Keratinocyte (primary cell): ENCODE data around the gene WTIP. TPM values are rescaled to one million over a fixed set of nuclear protein-coding genes. Genes with fewer than 3 reads are reported as not detected.

Experiments used
- DNase-seq: peaks from one replicate; pipeline ENCODE4 v3.0.0-alpha.2; 2011; ENCODE audit warnings: low read depth, missing footprints, low spot score
- FAIRE-seq: peaks from 2 replicates; lab custom pipeline; 2011; peaks lifted over from hg19 to GRCh38; lab: Jason Lieb, UNC
- H2AFZ ChIP-seq: 2 replicates; pipeline ENCODE4 v1.6.0; 2012; ENCODE audit warnings: low read length, control low read depth, inconsistent platforms; ENCODE audit not compliant: control insufficient read depth
- H3K27ac ChIP-seq: 2 replicates; pipeline ENCODE4 v1.5.1; 2011; ENCODE audit warnings: low read length; ENCODE audit not compliant: control insufficient read depth, insufficient read depth
- H3K27me3 ChIP-seq: 3 replicates; pipeline ENCODE4 v1.6.0; 2011; ENCODE audit warnings: low read length; ENCODE audit not compliant: control insufficient read depth, insufficient read depth; ENCODE audit errors: extremely low read depth
- H3K36me3 ChIP-seq, 2 experiments: 2 replicates in 1 of 2; 3 replicates in 1 of 2; pipeline ENCODE4 v1.5.1; 2011; ENCODE audit warnings: low read length in 2 of 2, mild to moderate bottlenecking in 1 of 2; ENCODE audit not compliant: control insufficient read depth in 2 of 2, insufficient read depth in 2 of 2; ENCODE audit errors: extremely low read depth in 1 of 2
- H3K4me1 ChIP-seq: 3 replicates; pipeline ENCODE4 v1.5.1; 2011; ENCODE audit warnings: low read length; ENCODE audit not compliant: control insufficient read depth, insufficient read depth; ENCODE audit errors: extremely low read depth
- H3K4me2 ChIP-seq: 3 replicates; pipeline ENCODE4 v1.6.0; 2011; ENCODE audit warnings: low read depth, low read length; ENCODE audit not compliant: control insufficient read depth, insufficient read depth; ENCODE audit errors: extremely low read depth
- H3K4me3 ChIP-seq, 3 experiments: fragments of 200-600 bp in 1 of 3; sonication (generic) in 1 of 3; 2 replicates in 2 of 3; 3 replicates in 1 of 3; pipeline ENCODE4 v1.5.1; 2011 to 2016; ENCODE audit warnings: low read length in 3 of 3, mild to moderate bottlenecking in 3 of 3, control low read depth in 2 of 3, inconsistent platforms in 1 of 3, low read depth in 1 of 3, mixed read lengths in 1 of 3, mixed run types in 1 of 3, moderate library complexity in 1 of 3; ENCODE audit not compliant: control insufficient read depth in 2 of 3, insufficient read depth in 2 of 3; ENCODE audit errors: extremely low read depth in 1 of 3
- H3K79me2 ChIP-seq: 2 replicates; pipeline ENCODE4 v1.6.0; 2012; ENCODE audit warnings: low read length; ENCODE audit not compliant: control insufficient read depth, insufficient read depth
- H3K9ac ChIP-seq: 3 replicates; pipeline ENCODE4 v1.6.0; 2011; ENCODE audit warnings: low read length; ENCODE audit not compliant: control insufficient read depth, insufficient read depth; ENCODE audit errors: extremely low read depth
- H3K9me1 ChIP-seq: 3 replicates; pipeline ENCODE4 v1.6.0; 2011; ENCODE audit warnings: low read length; ENCODE audit not compliant: control insufficient read depth, insufficient read depth; ENCODE audit errors: extremely low read depth
- H3K9me3 ChIP-seq: 2 replicates; pipeline ENCODE4 v1.5.1; 2012; ENCODE audit warnings: low read depth, low read length; ENCODE audit not compliant: control insufficient read depth
- H4K20me1 ChIP-seq: 3 replicates; pipeline ENCODE4 v1.6.0; 2011; ENCODE audit warnings: low read length; ENCODE audit not compliant: control insufficient read depth, insufficient read depth; ENCODE audit errors: extremely low read depth
- CTCF ChIP-seq, 3 experiments: IDR thresholded peaks in 1 of 3; conservative IDR thresholded peaks in 1 of 3; optimal IDR thresholded peaks in 1 of 3; 2 replicates in 2 of 3; 3 replicates in 1 of 3; pipeline versions ENCODE3 to v1.5.1; 2011; ENCODE audit warnings: low read length in 3 of 3, mild to moderate bottlenecking in 3 of 3, moderate library complexity in 2 of 3, control low read depth in 1 of 3, inconsistent platforms in 1 of 3; ENCODE audit not compliant: insufficient read depth in 2 of 3; ENCODE audit errors: extremely low read depth in 1 of 3
- EZH2 ChIP-seq: IDR thresholded peaks from one replicate; pipeline ENCODE4 v1.6.1; 2012; ENCODE audit warnings: inconsistent platforms, mild to moderate bottlenecking, low read length, moderate library complexity
- dilution Hi-C: fragments of 300-500 bp; cut with MboI; formaldehyde crosslinking; loops from one replicate; pipeline ENCODE4 v1.7.0; 2020; ENCODE audit warnings: low sequenced_read_pairs; ENCODE audit not compliant: extremely low pct_ligation_motif_present
- polyA minus RNA-seq, 3 experiments: library from RNA; depleted of rRNA, polyadenylated mRNA; stranded (reverse); fragments of >200 nt; gene quantifications; 1 replicate in 1 of 3; 2 replicates in 1 of 3; 3 replicates in 1 of 3; pipeline ENCODE4 v1.2.3, GENCODE V29; 2011
- polyA plus RNA-seq, 5 experiments: library from polyadenylated mRNA; depleted of rRNA in 3 of 5; stranded (reverse) in 3 of 5; stranded (forward) in 1 of 5; unstranded in 1 of 5; fragments of >200 nt; gene quantifications; 1 replicate in 1 of 5; 2 replicates in 3 of 5; 3 replicates in 1 of 5; pipeline versions ENCODE4 v1.2.1 to v1.2.3, GENCODE V29; 2011 to 2012; ENCODE audit warnings: missing spikeins in 2 of 5, low read depth in 1 of 5, low replicate concordance in 1 of 5

The WTIP gene
- 13.2 to 17.7 TPM (median 14.5 TPM) in 3 replicates for polyA plus RNA-seq
- polyA plus RNA-seq (2011; ENCODE audit: low read depth): 2.5 TPM
- polyA plus RNA-seq (2011; cell fraction: cytosol; rRNA removed): 8.6 and 11.0 TPM in 2 replicates
- 9.4 and 13.4 TPM in 2 replicates for polyA plus RNA-seq (2011; cell fraction: nucleus; rRNA removed)
- polyA plus RNA-seq (2012; ENCODE audit: low replicate concordance): 10.1 and 17.9 TPM in 2 replicates
- 27.2 to 30.3 TPM (median 29.4 TPM) in 3 replicates for polyA minus RNA-seq
- 12.1 TPM for polyA minus RNA-seq (2011; cell fraction: cytosol; rRNA and poly(A)+ RNA removed)
- 5.2 and 8.6 TPM in 2 replicates for polyA minus RNA-seq (2011; cell fraction: nucleus; rRNA and poly(A)+ RNA removed)

DNA sequence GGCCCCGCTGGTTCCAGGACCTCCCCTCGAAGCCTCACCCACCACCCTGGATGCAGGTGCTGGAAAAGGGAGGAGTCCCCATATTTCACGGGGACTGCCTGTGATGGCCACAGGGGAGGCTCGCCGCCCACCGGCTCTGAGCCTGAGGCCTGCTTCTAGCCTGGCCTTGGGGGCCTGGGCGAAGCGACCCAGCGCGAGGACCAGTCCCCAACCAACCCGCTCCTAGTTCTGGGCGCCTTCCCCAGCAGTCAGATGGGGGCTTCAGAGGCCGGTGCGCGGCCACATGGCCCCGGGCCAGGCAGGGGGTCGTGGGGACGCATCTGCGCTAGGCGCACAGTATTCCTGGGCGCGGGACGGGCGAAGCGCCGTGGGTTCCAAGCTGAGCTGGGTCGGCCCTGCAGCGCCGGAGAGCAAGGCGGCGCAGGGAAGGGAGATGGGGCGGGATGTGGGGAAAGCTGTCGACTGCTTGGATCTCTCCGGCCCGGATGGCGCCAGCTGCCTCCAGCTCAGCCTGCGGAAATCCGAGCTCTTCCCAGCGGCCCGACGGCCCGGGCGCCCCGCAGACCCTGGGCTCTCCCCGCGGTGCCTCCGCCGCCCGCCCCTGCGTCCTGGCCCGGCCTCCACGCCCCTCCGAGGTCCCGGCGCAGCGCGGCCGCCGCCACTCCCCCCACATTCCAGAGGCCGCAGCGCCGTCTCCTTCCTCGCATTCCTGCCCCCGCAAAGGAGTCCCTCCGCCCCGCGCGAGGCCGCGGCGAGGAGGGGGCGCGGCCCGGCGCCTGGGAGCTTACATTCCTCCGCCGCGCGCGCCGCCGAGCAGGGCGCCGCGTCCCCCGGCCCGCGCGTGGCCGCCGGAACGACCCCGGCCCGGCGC, at the start of gene WTIP:
WTIP (plus strand) TSS at position 788 of the 871 bp plus-strand sequence. CDS start 217 bp downstream, outside the sequence.
- Histone ChIP-seq H3K79me2 (peaks cover 25% of the 10 kb centered on the region), H3K4me1 (peaks cover 4% of the 10 kb centered on the region), H3K27me3 (no peaks in the 10 kb centered on the region), H3K36me3 (no peaks in the 10 kb centered on the region), H2AFZ (peak within 1 kb of the TSS; percentile 71), H3K9me1 (no peaks in the 10 kb centered on the region), H3K4me2 (peak within 1 kb of the TSS; percentile 88), H3K27ac (no peak within 1 kb of the TSS), H4K20me1 (peaks cover 7% of the 10 kb centered on the region), H3K9me3 (no peaks in the 10 kb centered on the region), H3K4me3 (peak within 1 kb of the TSS; percentile 55 to 75 (median 68)), H3K9ac (peak within 1 kb of the TSS; percentile 65)
- dilution Hi-C loops: no loop called here
- peak; percentile 21 for DNase-seq
- no peak for FAIRE-seq
- TF ChIP-seq CTCF (optimal IDR thresholded peaks at IDR 0.05 in 1 of 3, IDR thresholded peaks at IDR 0.05 in 1 of 3, conservative IDR thresholded peaks at IDR 0.05 in 1 of 3; ENCODE audit: extremely low read depth in 1 of 3, insufficient read depth in 2 of 3, low read length in 3 of 3) (no peak), EZH2 (no peak)

- Histone ChIP-seq H3K9me1 (peaks cover 3% of the 10 kb centered on the region), H3K27me3 (no peaks in the 10 kb centered on the region), H3K9me3 (no peaks in the 10 kb centered on the region), H3K4me3 (no peak overlapping the region), H3K36me3 (peaks cover 5 to 32% of the 10 kb centered on the region in 2 experiments), H4K20me1 (peaks cover 13% of the 10 kb centered on the region), H3K9ac (no peak overlapping the region), H3K27ac (no peak overlapping the region), H3K79me2 (peaks cover 70% of the 10 kb centered on the region), H3K4me2 (no peak overlapping the region), H2AFZ (no peak overlapping the region), H3K4me1 (peaks cover 13% of the 10 kb centered on the region)
- no peak for FAIRE-seq
- dilution Hi-C loops: no loop called here
- DNase-seq: no peak
- TF ChIP-seq CTCF (optimal IDR thresholded peaks at IDR 0.05 in 1 of 3, IDR thresholded peaks at IDR 0.05 in 1 of 3, conservative IDR thresholded peaks at IDR 0.05 in 1 of 3; ENCODE audit: extremely low read depth in 1 of 3, insufficient read depth in 2 of 3, low read length in 3 of 3) (no peak), EZH2 (no peak)
These were observed 48.8 kb upstream of the WTIP start for GRCh38 chr19:34432797-34433196.
